Breast epithelium (tissue), 3 donors: Measurements from ENCODE around the gene GPS2.

ENCODE experiments used
- CTCF ChIP-seq, 3 donors: fragments of 450-650 bp; IDR thresholded peaks; one replicate each; pipeline ENCODE4 v1.5.1; 2016 to 2017; ENCODE audit warnings: antibody characterized with exemption in 3 of 3, mild to moderate bottlenecking in 3 of 3, moderate library complexity in 3 of 3
- POLR2A ChIP-seq: fragments of 450-650 bp; IDR thresholded peaks from one replicate; pipeline ENCODE4 v1.6.1; 2016; ENCODE audit warnings: antibody characterized with exemption, mild to moderate bottlenecking, moderate library complexity

GRCh38 chr17:7348478-7349242, 33.5 kb upstream of the GPS2 start:
- no peak for TF ChIP-seq CTCF (IDR thresholded peaks at IDR 0.05)
- no peak for TF ChIP-seq POLR2A
